Peyer's patch (tissue), 4 donors: ENCODE data around the gene AMIGO1. TPM values are rescaled to one million over a fixed set of nuclear protein-coding genes. Genes with fewer than 3 reads are reported as not detected.

Experiments used
- DNase-seq, 3 donors: peaks; one replicate each; pipeline ENCODE4 v3.0.0-alpha.2; 2017 to 2019
- H3K27ac ChIP-seq, 4 donors: fragments of 200-600 bp; sonication (generic); one replicate each; pipeline ENCODE4 v1.5.1; 2016 to 2019
- H3K27me3 ChIP-seq, 2 donors: fragments of 200-600 bp; sonication (generic); one replicate each; pipeline ENCODE4 v1.5.1; 2019
- H3K36me3 ChIP-seq, 3 donors: fragments of 200-600 bp; sonication (generic); one replicate each; pipeline ENCODE4 v1.5.1; 2016 to 2019
- H3K4me1 ChIP-seq, 4 donors: fragments of 200-600 bp; sonication (generic); one replicate each; pipeline ENCODE4 v1.5.1; 2016 to 2019
- H3K4me3 ChIP-seq, 4 donors: fragments of 200-600 bp; sonication (generic); 1 replicate in 3 of 4; 2 replicates in 1 of 4; pipeline ENCODE4 v1.5.1; 2016 to 2019; ENCODE audit warnings: mild to moderate bottlenecking in 1 of 4
- H3K9me3 ChIP-seq, 4 donors: fragments of 200-600 bp; sonication (generic); one replicate each; pipeline ENCODE4 v1.5.1; 2016 to 2019; ENCODE audit warnings: mild to moderate bottlenecking in 1 of 4
- CTCF ChIP-seq, 6 experiments: fragments of 450-650 bp in 4 of 6; fragments of 200-600 bp in 2 of 6; sonication (generic) in 1 of 6; IDR thresholded peaks; one replicate each; pipeline ENCODE4 v1.5.1; 2017 to 2019; ENCODE audit warnings: antibody characterized with exemption in 6 of 6, mild to moderate bottlenecking in 3 of 6, moderate library complexity in 1 of 6
- POLR2A ChIP-seq, 2 donors: fragments of 450-650 bp; IDR thresholded peaks; one replicate each; pipeline ENCODE4 v1.5.1; 2017; ENCODE audit warnings: antibody characterized with exemption in 2 of 2, mild to moderate bottlenecking in 2 of 2, moderate library complexity in 2 of 2
- total RNA-seq, 4 donors: library from RNA; depleted of rRNA; stranded (reverse); fragments of >200 nt; gene quantifications; one replicate each; pipeline ENCODE4 v1.1.0, GENCODE V29; 2016

The AMIGO1 gene
- total RNA-seq, 4 donors from 2014 or later = 2.5 to 7.4 (median 5.0) TPM

GRCh38 chr1:109523706-109524105 lies 14.2 kb upstream of the AMIGO1 start:
- Histone ChIP-seq H3K9me3 (no peaks in the 10 kb centered on the region), H3K27me3 (no peaks in the 10 kb centered on the region), H3K4me1 (no peaks in the 10 kb centered on the region), H3K4me3 (no peak overlapping the region), H3K36me3 (no peaks in the 10 kb centered on the region), H3K27ac (no peak overlapping the region)
- DNase-seq = no peak
- TF ChIP-seq CTCF (IDR thresholded peaks at IDR 0.05) = no peak
- no peak for TF ChIP-seq POLR2A (IDR thresholded peaks at IDR 0.05)

DNA sequence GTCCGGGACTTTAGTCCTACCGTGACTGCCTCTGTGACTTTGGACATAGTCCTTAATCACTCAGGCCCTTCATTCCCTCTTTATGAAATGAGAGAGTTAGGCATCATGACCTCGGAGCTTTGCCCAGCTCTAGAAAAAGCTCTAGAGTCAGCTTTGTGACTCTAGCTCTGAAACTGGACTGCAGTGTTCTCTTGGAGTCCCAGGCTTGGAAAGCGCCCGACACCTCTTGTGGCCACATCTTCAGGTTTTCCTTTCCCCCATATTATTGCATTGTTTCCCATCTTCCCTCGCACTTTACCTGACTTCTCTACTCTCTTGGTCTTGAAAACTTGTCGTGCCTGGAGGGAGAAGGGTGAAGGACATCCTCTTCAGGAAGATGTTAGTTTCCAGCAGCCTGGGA lies 12.5 kb upstream of the AMIGO1 start:
- no peak for TF ChIP-seq POLR2A (IDR thresholded peaks at IDR 0.05)
- TF ChIP-seq CTCF (IDR thresholded peaks at IDR 0.05) = no peak
- Histone ChIP-seq H3K4me3 (no peak overlapping the region), H3K27me3 (no peaks in the 10 kb centered on the region), H3K4me1 (peaks cover 0 to 4% (median 0%) of the 10 kb centered on the region in 4 donors), H3K9me3 (no peaks in the 10 kb centered on the region), H3K27ac (no peak overlapping the region), H3K36me3 (no peaks in the 10 kb centered on the region)
- DNase-seq = no peak

DNA sequence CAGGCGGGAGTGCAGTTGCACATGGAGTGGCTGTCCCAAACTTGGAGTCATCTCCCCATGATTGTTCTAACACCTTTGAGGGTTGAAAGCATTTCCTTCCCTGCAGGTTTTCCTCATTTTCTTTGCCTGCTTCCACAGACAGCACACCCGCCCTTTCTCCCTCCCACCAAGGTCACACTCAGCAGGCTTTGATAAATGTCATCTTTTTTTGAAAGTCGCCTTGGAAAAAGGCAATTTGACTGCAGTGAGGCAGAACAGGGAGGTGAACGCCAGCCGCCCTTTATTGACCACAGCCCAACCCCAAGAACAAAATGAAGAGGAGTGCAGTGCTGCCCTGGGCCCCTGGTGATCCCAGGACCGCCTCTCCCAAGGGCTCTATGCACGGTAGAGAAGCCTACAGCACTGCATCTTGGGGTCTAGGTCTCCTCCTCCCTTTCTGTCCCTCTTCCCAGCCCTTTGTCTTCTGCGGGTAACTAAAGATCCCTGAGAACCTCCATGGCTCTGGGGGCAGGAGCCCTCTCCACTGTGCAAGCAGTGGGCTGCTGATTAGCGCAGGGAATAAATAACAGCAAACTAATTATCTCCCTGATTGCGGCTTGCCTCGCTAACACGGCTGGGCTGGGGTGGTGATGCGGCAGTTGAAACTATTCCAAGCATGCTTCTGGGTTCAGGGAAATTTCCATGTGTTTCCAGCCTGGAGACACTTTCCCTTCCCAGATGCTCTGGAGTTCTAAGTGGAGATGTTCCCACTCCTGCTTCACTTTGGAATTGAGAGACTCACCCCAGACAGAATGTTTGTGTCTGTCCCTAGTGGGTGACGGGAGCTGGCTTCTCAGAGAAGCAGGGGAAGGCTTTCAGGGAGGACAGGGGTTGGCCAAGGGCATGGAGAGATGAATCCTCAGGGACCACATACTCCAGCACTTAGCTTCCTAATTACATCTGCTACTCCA lies 11.8 kb upstream of the AMIGO1 start:
- no peak for TF ChIP-seq POLR2A (IDR thresholded peaks at IDR 0.05)
- no peak for TF ChIP-seq CTCF (IDR thresholded peaks at IDR 0.05)
- Histone ChIP-seq H3K36me3 (no peaks in the 10 kb centered on the region), H3K9me3 (no peaks in the 10 kb centered on the region), H3K27ac (no peak overlapping the region), H3K4me1 (peaks cover 0 to 5% (median 2%) of the 10 kb centered on the region in 4 donors), H3K4me3 (no peak overlapping the region), H3K27me3 (no peaks in the 10 kb centered on the region)
- DNase-seq = no peak

GRCh38 chr1:109517337-109517736 lies 7.8 kb upstream of the AMIGO1 start:
- no peak for TF ChIP-seq POLR2A (IDR thresholded peaks at IDR 0.05)
- no peak for TF ChIP-seq CTCF (IDR thresholded peaks at IDR 0.05)
- Histone ChIP-seq H3K36me3 (no peaks in the 10 kb centered on the region), H3K9me3 (no peaks in the 10 kb centered on the region), H3K27me3 (no peaks in the 10 kb centered on the region), H3K4me3 (no peak overlapping the region), H3K4me1 (peaks cover 0 to 7% (median 2%) of the 10 kb centered on the region in 4 donors), H3K27ac (peak overlapping the region in 2 of 4 donors; percentile 13 to 38)
- DNase-seq = no peak

DNA sequence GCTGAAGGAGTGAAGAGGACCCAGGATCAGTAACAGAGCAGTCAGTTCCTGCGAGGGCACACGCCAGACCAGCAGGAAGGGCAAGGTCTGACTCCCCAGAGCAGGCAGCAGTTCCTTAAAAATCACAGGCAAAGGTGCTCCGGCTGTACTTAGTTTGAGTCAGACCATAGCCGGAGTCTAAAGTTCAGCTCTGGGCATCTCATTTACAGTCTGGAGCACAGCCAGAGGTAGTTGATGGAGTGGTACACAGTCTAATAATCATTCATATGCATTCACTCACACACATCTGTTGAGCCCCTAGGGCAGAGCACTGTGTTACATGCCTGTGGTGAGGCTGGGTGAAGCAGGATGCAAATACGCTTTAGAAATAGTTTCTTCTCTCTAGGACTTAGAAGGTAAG lies 7.3 kb upstream of the AMIGO1 start:
- no peaks in the 10 kb centered on the region for H3K27me3 ChIP-seq
- peak overlapping the region in 3 of 4 donors; percentile 36 to 82 (median 79) for H3K27ac ChIP-seq
- no peaks in the 10 kb centered on the region for H3K9me3 ChIP-seq
- peak in 2 of 3 donors; percentile 73 to 84 for DNase-seq
- H3K4me1 ChIP-seq = peaks cover 0 to 7% (median 2%) of the 10 kb centered on the region in 4 donors
- TF ChIP-seq CTCF (IDR thresholded peaks at IDR 0.05) = peak in 1 of 6 experiments; percentile 22
- TF ChIP-seq POLR2A (IDR thresholded peaks at IDR 0.05) = peak in 1 of 2 donors; percentile 25
- no peak overlapping the region for H3K4me3 ChIP-seq
- no peaks in the 10 kb centered on the region for H3K36me3 ChIP-seq
